Natural killer cell (primary cell): ENCODE measurements around the gene TMEM74B. TPM values are rescaled to one million over a fixed set of nuclear protein-coding genes. Genes with fewer than 3 reads are reported as not detected.
A peak's percentile ranks its signal among the peaks of the same experiment; 100 is the strongest.

Experiments used
- ATAC-seq, 3 donors: fragments of 150-1000 bp in 2 of 3; fragments of 200-7000 bp in 1 of 3; cut with Tn5 transposase; 1 replicate in 1 of 3; 2 replicates in 2 of 3; pipeline ENCODE4 v1.10.0; 2021; ENCODE audit warnings: mild to moderate bottlenecking in 2 of 3, moderate library complexity in 2 of 3
- DNase-seq, 2 donors: peaks; one replicate each; pipeline versions ENCODE4 v3.0.0 to v3.0.0-alpha.2; 2013 to 2021; ENCODE audit warnings: mixed read lengths in 1 of 2
- H3K27ac ChIP-seq: one replicate; pipeline ENCODE4 v1.5.1; 2013; ENCODE audit warnings: mild to moderate bottlenecking, low read length
- H3K27me3 ChIP-seq: one replicate; pipeline ENCODE4 v1.6.1; 2013; ENCODE audit warnings: low read length; ENCODE audit not compliant: control insufficient read depth, insufficient read depth
- H3K36me3 ChIP-seq: one replicate; pipeline ENCODE4 v1.6.1; 2013; ENCODE audit warnings: low read length; ENCODE audit not compliant: control insufficient read depth, insufficient read depth
- H3K4me1 ChIP-seq: one replicate; pipeline ENCODE4 v1.6.1; 2013; ENCODE audit warnings: low read length; ENCODE audit not compliant: control insufficient read depth, insufficient read depth
- H3K4me3 ChIP-seq: one replicate; pipeline ENCODE4 v1.5.1; 2013; ENCODE audit warnings: low read length
- H3K9me3 ChIP-seq: one replicate; pipeline ENCODE4 v1.6.1; 2013; ENCODE audit warnings: low read length; ENCODE audit not compliant: control insufficient read depth, insufficient read depth
- H3K27ac Mint-ChIP-seq, 2 donors: one replicate each; pipeline ENCODE4 v1.8.0; 2022; ENCODE audit warnings: mild to moderate bottlenecking in 2 of 2, mixed read lengths in 2 of 2, moderate library complexity in 1 of 2
- H3K27me3 Mint-ChIP-seq, 2 donors: one replicate each; pipeline ENCODE4 v1.8.0; 2022; ENCODE audit warnings: low read depth in 2 of 2, mixed read lengths in 2 of 2
- H3K36me3 Mint-ChIP-seq: one replicate; pipeline ENCODE4 v1.8.0; 2022; ENCODE audit warnings: mixed read lengths
- H3K4me1 Mint-ChIP-seq, 2 donors: one replicate each; pipeline ENCODE4 v1.8.0; 2022; ENCODE audit warnings: mixed read lengths in 2 of 2
- H3K4me3 Mint-ChIP-seq: one replicate; pipeline ENCODE4 v1.8.0; 2022; ENCODE audit warnings: mild to moderate bottlenecking, moderate library complexity, mixed read lengths
- H3K9me3 Mint-ChIP-seq, 2 donors: one replicate each; pipeline ENCODE4 v1.8.0; 2022; ENCODE audit warnings: mixed read lengths in 2 of 2
- CTCF ChIP-seq: fragments of 200-600 bp; IDR thresholded peaks from one replicate; pipeline ENCODE4 v1.8.0; 2022; ENCODE audit warnings: antibody characterized with exemption
- WGBS: methylation state at CpG from one replicate; pipeline ENCODE4 v1.1.7; 2013; ENCODE audit warnings: missing lambda C conversion rate; ENCODE audit not compliant: insufficient coverage; 5-methylcytosine and 5-hydroxymethylcytosine counted together
- intact Hi-C: fragments of 100-400 bp; cut with micrococcal nuclease; formaldehyde crosslinking; loops from one replicate; pipeline ENCODE4 v1.14.2; 2022
- total RNA-seq, 4 donors: library from RNA; stranded (reverse); fragments of 120-200 nt in 1 of 4; gene quantifications; one replicate each; pipeline versions ENCODE4 v1.2.3 to v1.2.4, GENCODE V29; 2013 to 2022

Gene TMEM74B
- total RNA-seq, 3 donors from 2014 or later (not counting 1 experiment from before 2014, with no cell fraction given): 0.35 TPM; not detected in 2

GRCh38 chr20:1164871-1165270 is 19.9 kb downstream of the TMEM74B start:
- intact Hi-C loops: no loop called here
- Mint-ChIP-seq H3K4me1 (peaks cover 5 to 15% of the 10 kb centered on the region in 2 donors), H3K36me3 (peaks cover 30% of the 10 kb centered on the region), H3K27me3 (no peaks in the 10 kb centered on the region), H3K9me3 (no peaks in the 10 kb centered on the region), H3K27ac (no peak overlapping the region), H3K4me3 (no peak overlapping the region)
- H3K9me3 ChIP-seq: no peaks in the 10 kb centered on the region
- H3K27me3 ChIP-seq: no peaks in the 10 kb centered on the region
- no peak for ATAC-seq
- TF ChIP-seq CTCF: no peak
- peaks cover 82% of the 10 kb centered on the region for H3K36me3 ChIP-seq
- H3K27ac ChIP-seq: no peak overlapping the region
- no peak for DNase-seq
- 98% methylated on average over 7 of the region's 7 CpGs for WGBS
- H3K4me3 ChIP-seq: no peak overlapping the region
- H3K4me1 ChIP-seq: no peaks in the 10 kb centered on the region

- WGBS: 100% methylated on average over 1 of the region's 2 CpGs
- peak overlapping the region in 1 of 2 donors; percentile 42 for H3K27ac Mint-ChIP-seq
- ATAC-seq: no peak
Observed at GRCh38 chr20:1163653-1164052, 21.1 kb downstream of the TMEM74B start.

DNA sequence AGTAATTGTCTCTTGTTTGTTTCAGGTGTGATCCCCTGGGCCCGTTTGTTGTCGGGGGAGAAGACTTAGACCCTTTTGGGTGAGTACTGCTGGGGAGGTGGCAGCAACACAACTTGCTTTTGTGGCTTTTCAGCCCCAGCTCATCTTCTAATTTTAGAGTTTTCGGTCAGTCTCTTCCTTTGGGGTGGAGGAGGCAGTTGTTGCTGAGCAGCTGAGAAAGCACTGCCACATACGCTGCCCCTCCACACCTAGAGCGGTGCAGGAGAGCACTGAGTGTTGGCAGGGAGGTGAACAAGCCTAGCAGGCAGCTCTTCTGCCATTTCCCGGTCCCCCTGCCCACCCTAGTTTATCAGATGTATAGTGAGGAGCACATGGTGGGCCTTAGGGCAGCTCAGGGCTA is 21.7 kb downstream of the TMEM74B start:
- TF ChIP-seq CTCF: no peak

More at GRCh38 chr20:1163653-1164052, 21.1 kb downstream of the TMEM74B start:
- Histone ChIP-seq H3K4me1 (no peaks in the 10 kb centered on the region), H3K36me3 (peaks cover 75% of the 10 kb centered on the region), H3K9me3 (no peaks in the 10 kb centered on the region), H3K4me3 (no peak overlapping the region), H3K27ac (no peak overlapping the region), H3K27me3 (no peaks in the 10 kb centered on the region)
- TF ChIP-seq CTCF: no peak
- DNase-seq: no peak
- no peak overlapping the region for H3K4me3 Mint-ChIP-seq
- no peaks in the 10 kb centered on the region for H3K27me3 Mint-ChIP-seq
- intact Hi-C loops: no loop called here
- no peaks in the 10 kb centered on the region for H3K9me3 Mint-ChIP-seq
- peaks cover 5 to 15% of the 10 kb centered on the region in 2 donors for H3K4me1 Mint-ChIP-seq
- peaks cover 28% of the 10 kb centered on the region for H3K36me3 Mint-ChIP-seq

GRCh38 chr20:1160991-1161390 is 23.8 kb downstream of the TMEM74B start:
- H3K36me3 Mint-ChIP-seq: peaks cover 15% of the 10 kb centered on the region
- no peaks in the 10 kb centered on the region for H3K27me3 ChIP-seq
- H3K9me3 Mint-ChIP-seq: peaks cover 0 to 1% of the 10 kb centered on the region in 2 donors
- no peaks in the 10 kb centered on the region for H3K9me3 ChIP-seq
- H3K27me3 Mint-ChIP-seq: no peaks in the 10 kb centered on the region
- H3K27ac Mint-ChIP-seq: no peak overlapping the region
- H3K4me1 ChIP-seq: no peaks in the 10 kb centered on the region
- H3K27ac ChIP-seq: no peak overlapping the region
- no peak for TF ChIP-seq CTCF
- no peak overlapping the region for H3K4me3 Mint-ChIP-seq
- peaks cover 52% of the 10 kb centered on the region for H3K36me3 ChIP-seq
- DNase-seq (no peak), ATAC-seq (no peak)
- 98% methylated on average over 12 of the region's 12 CpGs for WGBS
- H3K4me3 ChIP-seq: no peak overlapping the region
- intact Hi-C loops: no loop called here
- H3K4me1 Mint-ChIP-seq: peaks cover 12 to 15% of the 10 kb centered on the region in 2 donors

More for the DNA sequence above, 21.7 kb downstream of the TMEM74B start:
- intact Hi-C loops: no loop called here
- Mint-ChIP-seq H3K36me3 (peaks cover 23% of the 10 kb centered on the region), H3K9me3 (no peaks in the 10 kb centered on the region), H3K27me3 (no peaks in the 10 kb centered on the region), H3K27ac (peak overlapping the region in 1 of 2 donors; percentile 68), H3K4me1 (peaks cover 8 to 15% of the 10 kb centered on the region in 2 donors), H3K4me3 (no peak overlapping the region)
- no peaks in the 10 kb centered on the region for H3K4me1 ChIP-seq
- DNase-seq: no peak
- peak in 1 of 3 donors; percentile 34 for ATAC-seq
- H3K27me3 ChIP-seq: no peaks in the 10 kb centered on the region
- peaks cover 70% of the 10 kb centered on the region for H3K36me3 ChIP-seq
- H3K4me3 ChIP-seq: no peak overlapping the region
- no peak overlapping the region for H3K27ac ChIP-seq
- no peaks in the 10 kb centered on the region for H3K9me3 ChIP-seq
- WGBS: 61% methylated on average over 6 of the region's 6 CpGs
